RCC 7860 (cell line): ENCODE data around the gene FGF1.

Experiments
- DNase-seq: peaks from one replicate; pipeline ENCODE4 v3.0.0-alpha.2; 2015; ENCODE audit warnings: low spot score
- FAIRE-seq: peaks from 2 replicates; lab custom pipeline; 2012; peaks lifted over from hg19 to GRCh38; lab: Jason Lieb, UNC

FGF1 gene

DNA sequence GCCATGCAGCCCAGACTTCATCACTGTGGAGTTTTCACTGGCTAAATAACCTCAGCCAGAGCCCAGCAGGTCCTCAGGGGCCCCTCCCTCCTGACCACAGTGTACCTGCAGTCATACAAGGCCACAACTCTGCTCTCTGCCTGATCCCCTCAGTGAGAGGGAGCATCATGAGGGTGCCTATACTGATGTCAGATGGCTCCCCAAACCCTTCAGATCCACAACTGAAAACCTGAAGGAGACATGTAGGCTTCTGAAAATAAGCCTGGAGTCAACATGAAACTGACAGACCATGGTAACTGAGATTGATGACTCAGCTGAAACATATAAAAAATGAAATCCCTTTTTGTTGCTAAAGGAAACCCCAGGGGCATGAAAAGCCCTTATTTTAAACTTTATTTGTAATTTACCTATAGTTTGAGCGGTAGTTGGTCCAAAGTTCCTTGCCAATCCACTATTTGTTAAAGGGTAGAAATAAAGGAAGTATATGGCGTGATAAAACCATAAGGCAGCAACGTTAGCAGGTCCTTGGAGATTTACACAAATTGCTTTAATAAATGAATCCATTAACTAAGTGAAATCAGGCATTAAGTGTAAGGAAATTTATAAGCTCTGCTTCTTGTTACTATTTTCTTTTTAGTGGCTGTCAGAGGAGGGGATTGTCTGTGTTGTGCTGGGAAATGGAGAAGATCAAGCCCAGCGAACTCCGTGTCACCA, 68.3 kb downstream of the FGF1 start:
- FAIRE-seq (no peak), DNase-seq (no peak)

DNA sequence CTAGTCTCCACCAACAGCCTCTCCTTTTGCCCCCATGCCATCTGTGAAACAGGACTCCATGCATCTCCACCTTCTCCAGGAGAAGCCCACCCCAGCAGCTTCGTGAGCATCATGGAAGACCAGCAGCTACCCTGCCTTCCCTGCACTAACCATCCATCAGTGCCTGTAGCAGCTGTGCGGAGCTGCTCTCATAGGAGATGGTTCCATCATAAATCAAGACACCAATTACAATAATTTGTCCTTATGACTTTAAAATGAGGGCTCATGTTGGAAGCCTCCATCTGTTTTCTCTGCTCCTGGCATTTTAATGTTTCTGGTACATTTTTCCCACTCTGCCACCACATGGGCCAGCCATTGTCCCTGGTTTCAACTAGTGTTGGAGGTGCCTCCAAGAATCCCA, 69.9 kb downstream of the FGF1 start:
- DNase-seq (no peak), FAIRE-seq (no peak)

DNA sequence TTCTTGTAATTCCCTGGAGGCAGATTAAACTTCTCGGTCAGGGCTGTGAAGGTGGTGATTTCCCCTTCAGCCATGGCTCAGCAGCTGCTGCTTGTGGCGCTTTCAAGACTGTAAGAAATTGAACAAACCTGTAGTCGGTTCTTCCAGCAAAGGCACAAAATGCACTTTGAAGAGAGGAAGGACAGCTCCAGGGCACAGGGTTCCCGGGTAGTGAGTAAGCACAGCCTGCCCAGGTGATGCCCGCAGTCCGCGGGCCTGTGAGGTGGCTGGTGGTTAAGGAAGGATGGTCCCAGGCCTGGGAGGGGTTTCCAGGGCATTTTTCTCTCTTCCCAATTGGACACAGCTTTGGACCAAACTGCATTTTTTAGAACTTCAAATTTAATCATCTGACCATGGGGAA, 71.8 kb downstream of the FGF1 start:
- no peak for FAIRE-seq
- no peak for DNase-seq

DNA sequence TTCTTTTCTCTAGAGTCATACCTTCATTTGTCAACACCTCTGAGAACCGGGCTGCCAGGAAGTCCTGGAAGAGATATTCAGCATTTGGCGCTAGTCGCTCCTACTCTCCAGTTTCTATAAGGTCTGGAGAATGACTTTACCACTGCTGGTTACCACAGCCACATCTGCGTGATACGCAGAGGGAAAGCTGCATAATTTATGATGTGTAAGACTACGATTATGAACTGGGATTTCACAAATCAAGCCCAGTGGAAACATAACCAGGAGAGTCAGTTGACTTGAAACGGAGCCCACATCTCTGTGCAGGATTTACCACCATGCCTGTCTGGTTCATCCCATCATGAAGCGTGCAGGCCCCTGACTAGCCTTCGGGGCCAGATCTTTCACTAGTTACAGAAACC, 72.6 kb downstream of the FGF1 start:
- DNase-seq (no peak), FAIRE-seq (no peak)

DNA sequence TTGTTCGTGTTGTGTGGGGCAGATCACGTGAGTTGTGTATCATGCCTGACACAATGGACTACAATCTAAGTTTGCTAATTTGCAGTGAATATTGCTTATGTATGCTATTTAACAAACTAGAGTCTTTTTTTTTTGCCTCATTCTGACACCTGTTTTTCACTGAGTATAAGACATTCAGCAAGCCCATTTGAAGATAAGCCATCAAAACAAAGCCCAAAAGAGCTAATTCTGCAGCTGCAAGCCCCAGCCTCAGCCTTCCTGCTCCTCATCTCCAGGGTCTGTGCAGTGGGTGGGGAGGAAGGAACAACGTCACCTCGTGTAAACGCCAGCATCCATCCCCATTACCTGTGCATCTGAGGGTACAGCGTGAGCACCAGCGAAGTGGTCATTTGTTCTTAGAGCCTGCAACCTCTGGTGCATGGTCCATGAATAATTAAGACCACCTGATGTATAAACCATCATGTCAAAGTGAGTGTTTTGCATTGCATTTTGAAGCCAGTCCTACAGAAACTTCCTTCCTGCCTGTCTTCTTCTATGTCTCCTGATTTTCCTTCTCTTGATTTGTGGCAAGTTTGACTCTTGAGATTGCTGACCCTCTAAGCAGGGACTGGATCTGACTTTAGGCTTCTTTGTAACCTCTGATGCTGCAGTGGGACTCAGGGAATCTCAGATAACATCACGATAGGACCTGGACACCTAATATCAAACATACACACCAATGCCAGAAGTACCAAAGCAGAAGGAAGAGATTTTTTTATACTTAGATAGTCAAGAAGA, 73.2 kb downstream of the FGF1 start:
- DNase-seq (no peak), FAIRE-seq (no peak)

DNA sequence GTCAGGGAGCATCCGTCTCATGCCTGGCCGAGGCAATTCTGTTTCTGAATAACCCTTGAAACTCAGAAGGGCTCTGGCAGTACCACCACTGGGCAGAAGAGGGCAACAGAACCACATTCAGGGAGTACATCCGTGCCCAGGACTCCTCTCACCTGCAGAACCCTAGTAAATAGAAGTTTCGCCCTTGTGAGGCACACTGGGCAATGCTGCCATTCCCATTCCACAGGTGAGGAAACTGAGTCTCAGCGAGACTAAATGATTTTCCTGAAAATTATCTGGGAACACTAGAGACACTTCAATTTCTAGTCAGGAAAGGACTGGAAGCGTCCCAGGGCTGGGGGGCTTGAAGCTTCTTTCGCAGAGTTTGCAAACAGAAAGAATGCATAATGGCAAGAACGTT, 74.7 kb downstream of the FGF1 start:
- FAIRE-seq: no peak

DNA sequence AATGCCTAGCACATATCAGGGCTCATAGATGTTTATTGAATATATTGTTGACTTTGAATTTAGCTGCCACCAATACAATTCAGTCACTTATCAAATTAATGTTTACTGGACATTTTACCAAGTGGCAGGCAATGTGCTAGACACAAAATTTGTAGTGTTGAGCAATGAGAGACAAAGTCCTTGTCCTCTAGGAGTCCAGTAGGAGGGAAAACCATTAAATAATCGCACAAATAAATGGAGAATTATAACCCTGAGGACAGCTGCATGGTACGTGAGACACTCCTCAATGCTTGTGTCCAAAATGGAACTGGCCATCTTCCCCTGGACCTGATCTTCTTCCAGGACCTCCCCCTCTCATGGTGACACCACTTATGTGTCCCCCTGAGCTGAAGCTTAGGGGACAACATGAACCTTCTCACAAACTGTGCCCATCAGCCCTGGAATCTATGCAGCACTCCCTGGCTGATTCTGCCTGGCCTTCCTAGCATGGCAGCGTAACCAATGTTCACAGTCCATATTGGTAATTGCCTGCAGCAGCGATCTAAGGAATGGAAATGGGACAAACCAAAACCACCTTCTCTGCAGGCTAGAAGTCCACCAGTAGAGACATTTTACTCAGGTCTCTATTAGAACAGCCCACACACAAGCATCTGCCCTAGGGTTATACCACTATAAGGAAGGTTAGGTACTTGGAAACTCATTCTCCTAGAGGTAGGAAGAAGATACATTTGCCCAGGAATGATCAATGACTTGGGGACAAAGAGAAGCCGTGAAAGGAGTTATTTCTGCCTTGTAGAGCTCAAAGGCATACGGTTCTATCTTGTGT, 75.5 kb downstream of the FGF1 start:
- no peak for FAIRE-seq
- no peak for DNase-seq

More for the DNA sequence above, 74.7 kb downstream of the FGF1 start:
- DNase-seq: peak; percentile 54

DNA sequence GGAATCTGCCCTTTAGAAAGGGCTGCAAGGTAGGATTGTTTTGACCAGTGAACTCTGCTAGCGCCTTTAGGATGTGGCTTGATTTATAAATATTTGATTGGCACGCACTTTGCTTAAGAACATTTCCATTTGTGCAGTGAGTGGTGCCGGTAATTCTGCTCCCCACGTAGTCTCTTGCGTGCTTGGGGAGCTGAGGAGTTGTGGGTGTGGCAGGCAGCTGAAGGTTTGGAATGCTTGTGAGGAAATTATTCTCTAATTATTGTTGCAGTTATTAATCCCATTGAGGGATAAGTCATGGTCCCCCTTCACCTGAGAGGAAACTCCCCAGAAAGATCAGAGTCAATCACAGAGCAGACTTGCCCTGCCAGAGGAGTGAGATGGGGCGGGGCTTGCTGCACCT, 76.7 kb downstream of the FGF1 start:
- FAIRE-seq (no peak), DNase-seq (no peak)

DNA sequence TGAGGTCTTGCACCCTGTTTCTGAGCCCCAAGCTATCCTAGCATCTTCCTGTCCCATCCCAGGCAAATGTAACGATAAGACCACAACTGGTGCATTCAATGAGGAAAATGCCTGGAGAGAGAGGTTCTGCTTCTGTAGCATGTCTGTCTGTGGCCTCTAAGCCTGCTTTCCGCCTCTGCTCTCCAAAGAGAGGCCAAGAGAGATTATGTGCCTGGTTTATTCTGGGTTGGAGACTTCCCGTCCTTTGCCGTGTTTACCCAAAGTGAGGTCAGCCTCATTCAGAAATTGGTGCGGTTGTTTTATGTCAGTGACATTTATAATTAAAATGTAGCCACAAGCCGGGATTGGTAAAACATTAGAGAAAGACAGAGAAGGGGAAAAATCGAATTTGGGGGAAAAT, 77.8 kb downstream of the FGF1 start:
- FAIRE-seq (no peak), DNase-seq (no peak)

DNA sequence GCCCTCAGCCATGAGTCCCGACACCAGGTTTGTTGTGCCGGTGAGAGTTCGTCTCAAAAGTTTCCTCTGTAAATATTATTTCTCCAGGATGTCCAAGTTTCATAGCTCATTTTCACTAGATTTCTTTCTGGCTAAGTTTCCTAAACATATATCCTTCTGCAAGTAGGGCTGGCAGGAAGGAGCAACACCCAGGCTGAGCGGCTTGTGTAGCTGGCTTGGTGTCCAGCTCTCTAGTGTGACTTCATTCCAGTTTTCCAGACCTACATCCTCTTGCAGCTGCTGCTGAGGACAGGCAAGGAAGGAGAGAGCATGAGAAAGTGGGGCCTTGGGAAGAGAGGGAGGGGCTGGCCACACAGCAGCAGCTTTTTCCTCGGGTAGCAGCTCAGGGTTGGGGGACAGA, 80.3 kb downstream of the FGF1 start:
- DNase-seq (no peak), FAIRE-seq (no peak)

DNA sequence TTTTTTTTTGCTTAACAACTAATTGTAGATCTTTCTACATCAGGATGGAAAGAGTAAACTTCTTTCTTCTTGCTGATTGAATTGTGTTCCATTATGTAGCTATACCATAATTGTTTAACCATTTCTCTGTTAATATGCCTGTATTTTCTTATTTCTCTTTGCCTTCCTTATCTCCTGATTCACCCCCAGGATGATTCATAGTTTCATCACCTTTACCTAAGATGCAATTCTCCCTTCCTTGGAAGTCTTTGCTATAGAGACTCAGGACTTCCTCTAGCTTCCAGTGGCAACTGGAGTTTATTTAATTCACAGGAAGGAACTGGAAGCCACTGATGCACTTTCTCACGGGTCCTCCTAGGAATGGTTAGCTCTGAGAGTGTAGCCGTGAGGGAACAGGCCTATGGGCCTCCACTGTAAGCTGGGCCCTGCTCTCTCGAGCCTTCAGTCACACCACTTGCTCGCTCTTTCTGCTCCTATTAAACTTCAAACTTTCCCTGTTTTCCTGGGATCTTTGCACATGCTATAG, 83.1 kb downstream of the FGF1 start:
- DNase-seq (peak; percentile 30), FAIRE-seq (no peak)

DNA sequence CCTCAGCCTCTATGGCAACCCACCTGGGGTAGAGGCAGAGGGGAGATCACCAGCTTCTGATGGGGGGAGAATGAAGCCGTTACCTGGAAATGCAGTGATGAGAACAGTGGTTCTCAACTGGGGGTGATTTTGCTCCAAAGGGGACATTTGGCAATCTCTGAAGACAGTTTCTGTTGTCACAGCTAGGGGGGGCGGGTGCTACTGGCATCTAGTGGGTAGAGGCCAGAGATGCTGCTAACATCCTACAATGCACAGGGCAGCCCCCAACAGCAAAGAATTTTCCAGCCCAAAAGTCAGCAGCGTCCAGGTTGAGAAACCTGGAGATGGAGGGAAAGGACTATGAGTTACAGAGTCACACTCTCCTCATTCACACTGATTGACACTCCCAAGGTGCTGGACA, 84.5 kb downstream of the FGF1 start:
- no peak for FAIRE-seq
- DNase-seq: no peak

DNA sequence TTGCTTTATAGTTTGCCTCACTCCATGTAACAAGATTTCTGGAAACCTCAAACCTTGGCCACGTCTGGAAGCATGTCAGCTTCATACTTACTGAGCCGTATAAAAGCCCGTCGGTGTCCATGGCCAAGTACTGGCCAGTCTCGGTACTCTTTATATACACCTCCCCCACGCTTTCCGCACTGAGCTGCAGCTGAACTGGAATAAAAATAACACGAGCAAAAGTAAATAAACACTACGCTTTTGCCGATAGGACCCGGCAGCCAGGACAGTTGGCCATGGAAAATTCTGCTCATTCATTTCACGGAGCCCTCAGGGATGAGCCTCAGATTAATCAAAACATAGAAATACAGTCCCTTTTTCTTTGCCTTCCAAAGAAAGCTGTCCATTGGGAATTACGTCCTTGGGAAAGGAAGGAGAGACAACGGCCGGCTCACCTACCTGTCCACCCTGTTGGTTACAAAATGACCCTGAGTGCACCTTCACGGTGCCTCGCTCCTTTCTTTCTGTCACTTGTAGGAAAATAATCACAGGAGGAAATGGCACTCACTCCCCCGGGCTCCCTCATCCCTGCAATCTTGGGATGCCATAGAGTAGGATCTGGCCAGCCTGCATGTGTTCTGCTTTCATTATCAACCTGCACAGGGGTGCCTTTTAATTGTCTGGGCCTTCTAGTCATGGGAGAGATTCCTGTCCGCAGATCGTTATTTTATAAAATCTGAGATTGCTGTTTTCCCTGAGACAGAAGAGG, 85.1 kb downstream of the FGF1 start:
- FAIRE-seq (no peak), DNase-seq (no peak)

DNA sequence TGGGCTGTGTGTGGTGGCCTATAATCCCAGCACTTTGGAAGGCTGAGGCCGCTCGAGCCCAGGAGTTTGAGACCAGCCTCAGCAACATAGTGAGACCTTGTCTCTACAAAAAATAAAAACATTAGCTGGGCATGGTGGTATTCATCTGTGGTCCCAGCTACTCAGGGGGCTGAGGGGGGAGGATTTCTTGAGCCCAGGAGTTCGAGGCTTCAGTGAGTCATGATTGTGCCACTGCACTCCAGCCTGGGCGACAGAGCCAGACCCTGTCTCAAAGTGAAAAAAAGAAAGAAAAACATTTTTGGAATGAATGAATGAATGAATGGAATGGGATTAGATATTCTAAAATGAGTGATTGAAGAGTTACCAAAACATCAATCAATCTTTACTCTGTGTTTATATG, 85.8 kb downstream of the FGF1 start:
- FAIRE-seq (no peak), DNase-seq (no peak)

DNA sequence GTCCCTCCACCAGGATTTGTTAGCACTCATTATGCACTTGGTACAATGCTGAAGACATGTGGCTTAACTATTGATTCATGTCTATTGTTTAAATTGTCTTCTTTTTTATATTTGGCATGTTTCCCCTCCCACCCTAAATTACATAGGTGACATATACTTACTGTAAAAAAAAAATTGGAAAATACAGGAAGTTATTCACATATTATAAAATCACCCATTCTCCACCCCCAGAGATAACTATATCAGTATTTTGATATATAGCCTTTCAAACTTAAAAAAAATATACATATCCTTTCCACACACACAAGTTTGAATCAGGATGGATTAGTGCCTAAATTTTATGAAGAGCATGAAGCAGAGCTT, 87.6 kb downstream of the FGF1 start:
- FAIRE-seq (no peak), DNase-seq (no peak)

DNA sequence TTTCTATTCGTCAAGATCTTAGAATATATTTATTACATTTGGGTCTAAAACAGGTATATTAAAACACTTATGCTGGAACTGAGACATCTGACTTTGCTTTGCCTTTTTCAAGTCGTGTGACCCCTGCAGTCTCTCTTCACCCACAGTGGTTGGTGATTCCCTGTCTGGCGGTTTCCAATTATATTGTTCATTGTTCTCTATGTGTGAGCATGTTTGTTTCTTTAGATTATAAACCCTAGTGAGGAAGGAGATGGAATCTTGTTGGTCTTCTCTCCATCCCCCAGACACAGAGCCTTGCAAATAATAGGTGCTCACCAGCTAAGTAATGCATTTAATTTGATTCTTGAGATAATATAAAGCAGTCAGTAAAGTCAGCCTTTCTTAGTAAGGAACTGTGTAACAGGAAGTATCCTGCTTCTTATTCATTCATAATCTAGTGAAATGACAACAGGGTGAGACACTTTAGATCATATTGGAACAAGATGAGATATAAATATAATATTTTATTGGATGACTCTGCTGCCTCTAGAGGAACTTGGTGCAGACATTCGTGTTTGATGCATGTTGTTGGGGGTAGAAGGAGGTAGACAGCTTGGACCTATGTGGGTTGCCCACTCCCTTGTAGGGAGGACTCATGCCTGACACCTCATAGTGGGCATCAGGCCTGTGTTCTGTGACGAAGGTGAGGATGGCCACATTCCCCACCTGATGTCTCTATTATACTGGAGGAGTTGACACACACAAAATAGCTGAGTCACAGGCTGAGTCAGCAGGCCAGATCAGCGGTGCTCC, 88.1 kb downstream of the FGF1 start:
- DNase-seq (peak; percentile 77), FAIRE-seq (peak; percentile 72)

DNA sequence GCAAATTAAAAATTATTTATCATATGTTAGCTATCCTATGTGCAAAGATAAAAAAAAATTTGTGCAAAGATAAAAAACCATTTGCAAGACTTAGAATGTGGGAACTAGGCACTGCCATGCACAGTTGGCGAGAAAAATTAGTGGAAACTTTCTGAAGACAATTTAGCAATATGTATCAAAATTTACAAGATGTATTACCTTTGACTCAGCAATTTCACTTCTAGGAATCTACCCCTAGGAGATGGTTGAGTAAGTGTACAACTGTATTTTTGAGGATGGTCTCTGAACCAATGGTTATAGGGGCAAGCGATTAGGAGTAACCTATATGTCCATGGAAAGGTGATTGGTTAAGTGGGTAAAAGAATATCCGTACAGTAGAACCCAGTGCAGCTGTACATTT, 88.9 kb downstream of the FGF1 start:
- FAIRE-seq (no peak), DNase-seq (no peak)

DNA sequence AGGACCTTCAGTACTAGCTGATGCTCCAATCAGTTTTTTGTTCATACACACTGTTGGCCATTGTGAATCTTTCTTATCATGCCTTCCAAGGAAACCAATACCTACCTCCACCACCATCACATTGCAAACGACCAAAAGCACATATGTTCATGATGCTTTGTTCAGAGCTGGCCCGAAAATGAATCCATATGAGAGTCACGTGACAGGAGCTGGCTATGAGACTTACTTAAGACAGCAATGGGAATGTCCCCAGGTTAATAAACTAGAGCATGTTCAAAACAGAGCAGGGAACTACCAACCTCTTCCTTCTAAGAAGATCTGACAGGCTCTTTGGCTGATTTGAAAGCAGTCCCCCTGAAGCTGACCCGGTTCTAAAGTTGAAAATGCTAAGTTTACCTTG, 93.5 kb downstream of the FGF1 start:
- FAIRE-seq (no peak), DNase-seq (no peak)

DNA sequence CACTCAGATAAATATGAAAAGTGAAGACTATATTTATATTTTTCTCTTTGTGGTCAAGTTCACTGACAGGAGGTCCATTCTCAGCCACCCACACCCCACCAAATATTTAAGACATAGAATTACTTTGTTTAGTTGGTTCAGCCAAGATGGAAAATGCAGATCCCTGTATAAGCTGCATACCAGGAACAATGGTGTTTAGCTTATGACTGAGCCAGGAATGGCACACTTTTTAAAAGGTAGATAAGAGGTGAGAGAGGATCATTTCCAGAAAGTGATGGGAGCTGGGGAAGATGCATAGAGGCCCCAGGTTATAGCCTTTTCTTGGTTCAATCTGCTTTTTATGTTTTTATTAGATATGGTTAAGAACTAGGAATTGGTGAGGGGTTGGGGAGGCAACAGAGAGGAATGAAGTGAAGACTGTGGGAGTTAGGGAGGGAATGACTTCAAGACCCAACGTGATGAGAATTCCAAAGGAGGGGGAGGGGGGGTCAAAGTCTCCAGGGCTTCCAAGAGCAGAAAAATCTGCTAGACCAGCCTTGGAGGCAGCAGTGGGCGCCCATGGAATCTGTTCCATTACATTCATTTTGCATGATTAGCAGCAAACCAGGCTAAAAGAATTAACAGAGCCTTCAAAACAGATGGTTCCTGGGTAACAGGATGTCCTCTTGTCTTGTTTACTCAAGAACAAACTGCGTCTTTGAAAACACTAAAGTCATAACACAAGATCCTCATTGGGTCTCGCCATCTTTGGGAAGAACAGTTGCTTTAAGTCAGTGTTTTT, 95.2 kb downstream of the FGF1 start:
- FAIRE-seq (no peak), DNase-seq (no peak)
